HEK293 (cell line): ENCODE results near the gene SCUBE3.

Experiments used
- BCL11A ChIP-seq: fragments of 450-650 bp; formaldehyde crosslinking; IDR thresholded peaks from 2 replicates; pipeline ENCODE4 v1.5.1; 2016; ENCODE audit warnings: low read depth, missing biosample characterization, missing genetic modification characterization
- EGR2 ChIP-seq: fragments of 450-650 bp; formaldehyde crosslinking; IDR thresholded peaks from 2 replicates; pipeline ENCODE4 v1.5.1; 2016; ENCODE audit warnings: low read depth, missing biosample characterization, missing genetic modification characterization
- SP3 ChIP-seq: fragments of 450-650 bp; formaldehyde crosslinking; IDR thresholded peaks from 2 replicates; pipeline ENCODE4 v1.5.1; 2016; ENCODE audit warnings: missing biosample characterization, missing genetic modification characterization
- TRIM28 ChIP-seq: IDR thresholded peaks from 2 replicates; pipeline ENCODE4 v1.6.1; 2011; ENCODE audit warnings: low read length, control low read depth, borderline replicate concordance
- WT1 ChIP-seq: fragments of 450-650 bp; formaldehyde crosslinking; IDR thresholded peaks from 2 replicates; pipeline ENCODE4 v1.5.1; 2016; ENCODE audit warnings: missing biosample characterization, missing genetic modification characterization
- ZNF155 ChIP-seq: fragments of 450-650 bp; formaldehyde crosslinking; IDR thresholded peaks from 2 replicates; pipeline ENCODE4 v1.5.1; 2016; ENCODE audit warnings: missing biosample characterization, missing genetic modification characterization
- ZNF214 ChIP-seq: fragments of 450-650 bp; formaldehyde crosslinking; IDR thresholded peaks from 2 replicates; pipeline ENCODE4 v1.5.1; 2017; ENCODE audit warnings: missing biosample characterization, mild to moderate bottlenecking, missing genetic modification characterization, borderline replicate concordance
- ZNF274 ChIP-seq, 2 experiments: fragments of 200-500 bp in 1 of 2; fragments of 450-650 bp in 1 of 2; sonication (Bioruptor generic) in 1 of 2; formaldehyde crosslinking in 1 of 2; IDR thresholded peaks; 2 replicates each; pipeline versions ENCODE4 v1.5.1 to v1.6.1; 2014 to 2016; ENCODE audit warnings: borderline replicate concordance in 1 of 2, inconsistent platforms in 1 of 2, low read length in 1 of 2, missing biosample characterization in 1 of 2, missing genetic modification characterization in 1 of 2
- ZNF341 ChIP-seq: fragments of 450-650 bp; formaldehyde crosslinking; IDR thresholded peaks from 2 replicates; pipeline ENCODE4; 2016; ENCODE audit warnings: low read depth, missing biosample characterization, missing genetic modification characterization
- ZNF354C ChIP-seq: fragments of 450-650 bp; formaldehyde crosslinking; IDR thresholded peaks from 2 replicates; pipeline ENCODE4 v1.5.1; 2016; ENCODE audit warnings: missing biosample characterization, missing genetic modification characterization, low read depth, borderline replicate concordance
- ZNF391 ChIP-seq: fragments of 450-650 bp; formaldehyde crosslinking; IDR thresholded peaks from 2 replicates; pipeline ENCODE4 v1.5.1; 2016; ENCODE audit warnings: low read depth, missing biosample characterization, missing genetic modification characterization, borderline replicate concordance
- ZNF394 ChIP-seq: fragments of 450-650 bp; formaldehyde crosslinking; IDR thresholded peaks from 2 replicates; pipeline ENCODE4 v1.5.1; 2016; ENCODE audit warnings: missing biosample characterization, missing genetic modification characterization, mild to moderate bottlenecking, moderate library complexity, borderline replicate concordance
- ZNF404 ChIP-seq: fragments of 450-650 bp; formaldehyde crosslinking; IDR thresholded peaks from 2 replicates; pipeline ENCODE4 v1.5.1; 2017; ENCODE audit warnings: missing biosample characterization, missing genetic modification characterization
- ZNF426 ChIP-seq: fragments of 450-650 bp; formaldehyde crosslinking; IDR thresholded peaks from 2 replicates; pipeline ENCODE4 v1.5.1; 2017; ENCODE audit warnings: missing biosample characterization, missing genetic modification characterization, mild to moderate bottlenecking, inconsistent platforms, moderate library complexity
- ZNF433 ChIP-seq: fragments of 450-650 bp; formaldehyde crosslinking; IDR thresholded peaks from 2 replicates; pipeline ENCODE4 v1.5.1; 2016; ENCODE audit warnings: missing biosample characterization, missing genetic modification characterization, low read depth
- ZNF473 ChIP-seq: fragments of 450-650 bp; formaldehyde crosslinking; IDR thresholded peaks from 2 replicates; pipeline ENCODE4 v1.5.1; 2017; ENCODE audit warnings: missing biosample characterization, missing genetic modification characterization
- ZNF530 ChIP-seq: fragments of 450-650 bp; formaldehyde crosslinking; IDR thresholded peaks from 2 replicates; pipeline ENCODE4 v1.5.1; 2016; ENCODE audit warnings: low read depth, missing biosample characterization, missing genetic modification characterization
- ZNF555 ChIP-seq: fragments of 450-650 bp; formaldehyde crosslinking; conservative IDR thresholded peaks from 2 replicates; pipeline ENCODE4 v1.5.1; 2017; ENCODE audit warnings: missing biosample characterization, mild to moderate bottlenecking, missing genetic modification characterization, inconsistent platforms
- ZNF600 ChIP-seq: fragments of 450-650 bp; formaldehyde crosslinking; IDR thresholded peaks from 2 replicates; pipeline ENCODE4 v1.5.1; 2016; ENCODE audit warnings: missing biosample characterization, missing genetic modification characterization
- ZNF747 ChIP-seq: fragments of 450-650 bp; formaldehyde crosslinking; IDR thresholded peaks from 2 replicates; pipeline ENCODE4 v1.5.1; 2016; ENCODE audit warnings: missing biosample characterization, missing genetic modification characterization
- ZSCAN5A ChIP-seq: fragments of 450-650 bp; formaldehyde crosslinking; IDR thresholded peaks from 2 replicates; pipeline ENCODE4 v1.5.1; 2016; ENCODE audit warnings: missing biosample characterization, missing genetic modification characterization
- TF ChIP-seq, protein P1 (sequence below): fragments of 450-650 bp; formaldehyde crosslinking; IDR thresholded peaks from 2 replicates; pipeline ENCODE4 v1.5.1; 2016; ENCODE audit warnings: missing biosample characterization, missing genetic modification characterization
- TF ChIP-seq, protein P2 (sequence below): fragments of 450-650 bp; formaldehyde crosslinking; conservative IDR thresholded peaks from 2 replicates; pipeline ENCODE4 v1.5.1; 2016; ENCODE audit warnings: low read depth, missing biosample characterization, missing genetic modification characterization
- TF ChIP-seq, protein P3 (sequence below): fragments of 450-650 bp; formaldehyde crosslinking; IDR thresholded peaks from 2 replicates; pipeline ENCODE4 v1.5.1; 2017; ENCODE audit warnings: missing biosample characterization, missing genetic modification characterization
- TF ChIP-seq, protein P4 (sequence below): fragments of 450-650 bp; formaldehyde crosslinking; IDR thresholded peaks from 2 replicates; pipeline ENCODE4; 2016; ENCODE audit warnings: missing biosample characterization, missing genetic modification characterization

Gene SCUBE3

GRCh38 chr6:35215665-35216411 is 2.1 kb downstream of the SCUBE3 start (continued):
- TF ChIP-seq, protein P1, sequence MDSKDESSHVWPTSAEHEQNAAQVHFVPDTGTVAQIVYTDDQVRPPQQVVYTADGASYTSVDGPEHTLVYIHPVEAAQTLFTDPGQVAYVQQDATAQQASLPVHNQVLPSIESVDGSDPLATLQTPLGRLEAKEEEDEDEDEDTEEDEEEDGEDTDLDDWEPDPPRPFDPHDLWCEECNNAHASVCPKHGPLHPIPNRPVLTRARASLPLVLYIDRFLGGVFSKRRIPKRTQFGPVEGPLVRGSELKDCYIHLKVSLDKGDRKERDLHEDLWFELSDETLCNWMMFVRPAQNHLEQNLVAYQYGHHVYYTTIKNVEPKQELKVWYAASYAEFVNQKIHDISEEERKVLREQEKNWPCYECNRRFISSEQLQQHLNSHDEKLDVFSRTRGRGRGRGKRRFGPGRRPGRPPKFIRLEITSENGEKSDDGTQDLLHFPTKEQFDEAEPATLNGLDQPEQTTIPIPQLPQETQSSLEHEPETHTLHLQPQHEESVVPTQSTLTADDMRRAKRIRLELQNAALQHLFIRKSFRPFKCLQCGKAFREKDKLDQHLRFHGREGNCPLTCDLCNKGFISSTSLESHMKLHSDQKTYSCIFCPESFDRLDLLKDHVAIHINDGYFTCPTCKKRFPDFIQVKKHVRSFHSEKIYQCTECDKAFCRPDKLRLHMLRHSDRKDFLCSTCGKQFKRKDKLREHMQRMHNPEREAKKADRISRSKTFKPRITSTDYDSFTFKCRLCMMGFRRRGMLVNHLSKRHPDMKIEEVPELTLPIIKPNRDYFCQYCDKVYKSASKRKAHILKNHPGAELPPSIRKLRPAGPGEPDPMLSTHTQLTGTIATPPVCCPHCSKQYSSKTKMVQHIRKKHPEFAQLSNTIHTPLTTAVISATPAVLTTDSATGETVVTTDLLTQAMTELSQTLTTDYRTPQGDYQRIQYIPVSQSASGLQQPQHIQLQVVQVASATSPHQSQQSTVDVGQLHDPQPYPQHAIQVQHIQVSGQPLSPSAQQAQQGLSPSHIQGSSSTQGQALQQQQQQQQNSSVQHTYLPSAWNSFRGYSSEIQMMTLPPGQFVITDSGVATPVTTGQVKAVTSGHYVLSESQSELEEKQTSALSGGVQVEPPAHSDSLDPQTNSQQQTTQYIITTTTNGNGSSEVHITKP (tag by site-specific recombination) = no peak
- TF ChIP-seq ZNF404 (no peak), ZNF155 (tag by site-specific recombination) (no peak), ZNF214 (tag by site-specific recombination) (no peak), ZNF274 (IDR thresholded peaks at IDR 0.05; ENCODE audit: low read length) (no peak), ZNF274 (tag by site-specific recombination; IDR thresholded peaks at IDR 0.05; ENCODE audit: borderline replicate concordance) (no peak), WT1 (tag by site-specific recombination) (no peak), ZNF555 (tag by site-specific recombination) (no peak), ZNF473 (tag by site-specific recombination) (no peak), ZNF600 (tag by site-specific recombination) (peak; percentile 73; the same call in 1 of the 2 replicates), ZSCAN5A (tag by site-specific recombination) (no peak), ZNF747 (tag by site-specific recombination) (no peak), ZNF341 (tag by site-specific recombination) (peak; percentile 73), ZNF426 (tag by site-specific recombination) (no peak), ZNF530 (tag by site-specific recombination) (no peak), ZNF394 (no peak), EGR2 (tag by site-specific recombination) (no peak), ZNF433 (no peak), BCL11A (no peak), SP3 (no peak), ZNF391 (no peak), ZNF354C (no peak), TRIM28 (peak; percentile 86; the same call in 1 of the 2 replicates)
- TF ChIP-seq, protein P2, sequence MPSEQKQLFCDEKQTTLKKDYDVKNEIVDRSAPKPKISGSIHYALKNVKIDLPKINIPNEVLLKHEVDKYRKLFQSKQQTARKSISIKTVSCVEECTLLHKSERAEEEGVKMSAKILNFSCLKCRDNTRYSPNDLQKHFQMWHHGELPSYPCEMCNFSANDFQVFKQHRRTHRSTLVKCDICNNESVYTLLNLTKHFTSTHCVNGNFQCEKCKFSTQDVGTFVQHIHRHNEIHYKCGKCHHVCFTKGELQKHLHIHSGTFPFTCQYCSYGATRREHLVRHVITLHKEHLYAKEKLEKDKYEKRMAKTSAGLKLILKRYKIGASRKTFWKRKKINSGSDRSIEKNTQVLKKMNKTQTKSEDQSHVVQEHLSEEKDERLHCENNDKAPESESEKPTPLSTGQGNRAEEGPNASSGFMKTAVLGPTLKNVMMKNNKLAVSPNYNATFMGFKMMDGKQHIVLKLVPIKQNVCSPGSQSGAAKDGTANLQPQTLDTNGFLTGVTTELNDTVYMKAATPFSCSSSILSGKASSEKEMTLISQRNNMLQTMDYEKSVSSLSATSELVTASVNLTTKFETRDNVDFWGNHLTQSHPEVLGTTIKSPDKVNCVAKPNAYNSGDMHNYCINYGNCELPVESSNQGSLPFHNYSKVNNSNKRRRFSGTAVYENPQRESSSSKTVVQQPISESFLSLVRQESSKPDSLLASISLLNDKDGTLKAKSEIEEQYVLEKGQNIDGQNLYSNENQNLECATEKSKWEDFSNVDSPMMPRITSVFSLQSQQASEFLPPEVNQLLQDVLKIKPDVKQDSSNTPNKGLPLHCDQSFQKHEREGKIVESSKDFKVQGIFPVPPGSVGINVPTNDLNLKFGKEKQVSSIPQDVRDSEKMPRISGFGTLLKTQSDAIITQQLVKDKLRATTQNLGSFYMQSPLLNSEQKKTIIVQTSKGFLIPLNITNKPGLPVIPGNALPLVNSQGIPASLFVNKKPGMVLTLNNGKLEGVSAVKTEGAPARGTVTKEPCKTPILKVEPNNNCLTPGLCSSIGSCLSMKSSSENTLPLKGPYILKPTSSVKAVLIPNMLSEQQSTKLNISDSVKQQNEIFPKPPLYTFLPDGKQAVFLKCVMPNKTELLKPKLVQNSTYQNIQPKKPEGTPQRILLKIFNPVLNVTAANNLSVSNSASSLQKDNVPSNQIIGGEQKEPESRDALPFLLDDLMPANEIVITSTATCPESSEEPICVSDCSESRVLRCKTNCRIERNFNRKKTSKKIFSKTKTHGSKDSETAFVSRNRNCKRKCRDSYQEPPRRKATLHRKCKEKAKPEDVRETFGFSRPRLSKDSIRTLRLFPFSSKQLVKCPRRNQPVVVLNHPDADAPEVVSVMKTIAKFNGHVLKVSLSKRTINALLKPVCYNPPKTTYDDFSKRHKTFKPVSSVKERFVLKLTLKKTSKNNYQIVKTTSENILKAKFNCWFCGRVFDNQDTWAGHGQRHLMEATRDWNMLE (tag by site-specific recombination) = no peak
- TF ChIP-seq, protein P3, sequence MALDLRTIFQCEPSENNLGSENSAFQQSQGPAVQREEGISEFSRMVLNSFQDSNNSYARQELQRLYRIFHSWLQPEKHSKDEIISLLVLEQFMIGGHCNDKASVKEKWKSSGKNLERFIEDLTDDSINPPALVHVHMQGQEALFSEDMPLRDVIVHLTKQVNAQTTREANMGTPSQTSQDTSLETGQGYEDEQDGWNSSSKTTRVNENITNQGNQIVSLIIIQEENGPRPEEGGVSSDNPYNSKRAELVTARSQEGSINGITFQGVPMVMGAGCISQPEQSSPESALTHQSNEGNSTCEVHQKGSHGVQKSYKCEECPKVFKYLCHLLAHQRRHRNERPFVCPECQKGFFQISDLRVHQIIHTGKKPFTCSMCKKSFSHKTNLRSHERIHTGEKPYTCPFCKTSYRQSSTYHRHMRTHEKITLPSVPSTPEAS (tag by site-specific recombination) = no peak
- TF ChIP-seq, protein P4, sequence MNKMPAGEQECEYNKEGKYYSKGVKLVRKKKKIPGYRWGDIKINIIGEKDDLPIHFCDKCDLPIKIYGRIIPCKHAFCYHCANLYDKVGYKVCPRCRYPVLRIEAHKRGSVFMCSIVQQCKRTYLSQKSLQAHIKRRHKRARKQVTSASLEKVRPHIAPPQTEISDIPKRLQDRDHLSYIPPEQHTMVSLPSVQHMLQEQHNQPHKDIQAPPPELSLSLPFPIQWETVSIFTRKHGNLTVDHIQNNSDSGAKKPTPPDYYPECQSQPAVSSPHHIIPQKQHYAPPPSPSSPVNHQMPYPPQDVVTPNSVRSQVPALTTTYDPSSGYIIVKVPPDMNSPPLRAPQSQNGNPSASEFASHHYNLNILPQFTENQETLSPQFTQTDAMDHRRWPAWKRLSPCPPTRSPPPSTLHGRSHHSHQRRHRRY (tag by site-specific recombination) = no peak
